NCI-H748 treated with DMSO at 0.1 percent for 48 hours (cell line): Measurements from ENCODE around the gene EPN2.
A peak's percentile ranks its signal among the peaks of the same experiment; 100 is the strongest.

Experiments used
- DNase-seq: peaks from one replicate; lab custom pipeline; 2025; lab: John Stamatoyannopoulos, UW

EPN2 gene

DNA sequence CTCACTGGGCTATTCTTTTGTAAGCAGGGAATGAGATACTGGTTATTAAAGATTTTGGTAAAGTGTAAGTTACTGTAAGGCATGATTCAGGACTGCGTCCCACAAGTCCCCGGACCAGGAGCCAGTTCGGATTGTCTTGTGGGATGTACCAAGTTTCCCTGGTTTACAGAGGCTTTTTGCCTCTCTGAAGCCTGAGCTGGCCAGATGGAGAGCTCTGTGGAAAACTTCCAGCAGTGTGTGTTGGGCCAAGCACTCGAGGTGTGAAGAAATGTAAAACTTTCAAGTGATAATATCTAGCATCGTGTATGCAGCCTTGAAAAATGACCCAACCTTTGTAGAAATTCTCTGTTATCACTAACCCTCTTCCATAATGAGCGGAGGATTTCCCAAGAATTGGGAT is 2.4 kb downstream of the EPN2 start:
- no peak for DNase-seq

DNA sequence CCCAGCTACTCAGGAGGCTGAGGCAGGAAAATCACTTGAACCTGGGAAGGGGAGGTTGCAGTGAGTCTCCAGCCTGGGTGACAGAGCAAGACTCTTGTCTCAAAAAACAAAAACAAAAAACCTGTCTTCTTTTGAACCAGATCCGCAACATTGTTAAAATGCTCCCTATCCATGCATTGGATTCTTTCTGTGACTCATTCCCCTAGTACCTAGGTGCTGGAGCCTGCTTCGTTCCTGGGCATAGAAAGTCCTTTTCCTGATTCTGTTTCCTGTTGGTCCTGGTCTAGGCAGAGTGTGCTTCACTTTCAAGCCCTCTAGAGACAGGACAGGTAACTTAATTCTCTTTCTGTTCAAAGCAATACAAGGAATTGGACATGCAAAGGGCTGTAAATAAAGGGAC is 5.2 kb downstream of the EPN2 start:
- no peak for DNase-seq

DNA sequence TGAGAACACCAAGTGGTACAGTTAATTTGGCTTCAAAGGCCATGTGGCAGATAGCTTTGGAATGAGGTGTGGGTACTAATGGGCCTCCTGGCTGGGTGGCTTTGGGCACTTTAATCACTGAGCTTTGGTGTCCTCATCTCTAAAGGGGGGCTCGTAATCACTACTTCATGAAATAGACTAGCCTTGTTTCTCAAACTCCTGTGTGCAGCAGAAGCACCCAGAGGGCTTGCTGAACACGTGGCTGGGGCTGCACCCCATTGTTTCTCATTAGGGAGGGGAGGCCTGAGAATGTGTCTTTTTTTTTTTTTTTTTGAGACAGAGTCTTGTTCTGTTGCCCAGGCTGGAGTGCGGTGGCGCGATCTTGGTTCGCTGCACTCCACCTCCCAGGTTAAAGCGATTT is 5.8 kb downstream of the EPN2 start:
- no peak for DNase-seq

DNA sequence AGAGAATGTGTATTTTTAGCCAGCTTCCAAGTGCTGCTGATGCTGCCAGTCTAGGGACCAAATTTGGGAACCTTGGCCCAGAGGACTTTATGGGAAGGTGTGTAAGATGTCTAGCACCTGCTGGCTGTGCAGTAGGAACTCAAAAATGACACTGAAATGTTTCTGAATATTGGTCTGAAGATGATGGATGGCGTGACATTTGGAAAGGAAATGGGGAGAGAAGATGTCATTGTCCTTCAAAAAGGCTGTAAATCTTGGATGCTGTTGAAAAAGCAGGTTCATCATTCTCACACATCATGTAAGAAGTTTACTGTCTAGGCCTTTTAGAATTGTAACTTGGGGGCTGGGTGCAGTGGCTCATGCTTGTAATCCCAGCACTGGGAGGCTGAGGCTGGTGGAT is 6.7 kb downstream of the EPN2 start:
- DNase-seq: no peak

DNA sequence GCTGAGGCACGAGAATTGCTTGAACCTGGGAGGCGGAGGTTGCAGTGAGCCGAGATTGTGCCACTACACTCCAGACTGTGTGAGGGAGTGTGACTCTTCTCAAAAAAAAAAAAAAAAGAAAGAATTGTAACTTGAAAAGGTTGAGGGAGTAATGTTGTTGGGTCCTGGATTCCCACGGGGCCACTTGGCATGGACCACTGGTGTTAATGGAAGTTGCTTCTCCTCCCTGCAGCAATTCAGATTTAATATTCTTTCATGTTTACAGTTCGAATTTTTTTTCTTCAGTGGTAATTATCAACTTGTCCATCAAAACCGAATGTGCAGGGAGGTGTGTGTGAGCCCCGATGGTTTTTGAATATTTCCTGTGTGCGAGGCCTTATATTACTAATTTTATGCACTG is 7.2 kb downstream of the EPN2 start:
- no peak for DNase-seq

DNA sequence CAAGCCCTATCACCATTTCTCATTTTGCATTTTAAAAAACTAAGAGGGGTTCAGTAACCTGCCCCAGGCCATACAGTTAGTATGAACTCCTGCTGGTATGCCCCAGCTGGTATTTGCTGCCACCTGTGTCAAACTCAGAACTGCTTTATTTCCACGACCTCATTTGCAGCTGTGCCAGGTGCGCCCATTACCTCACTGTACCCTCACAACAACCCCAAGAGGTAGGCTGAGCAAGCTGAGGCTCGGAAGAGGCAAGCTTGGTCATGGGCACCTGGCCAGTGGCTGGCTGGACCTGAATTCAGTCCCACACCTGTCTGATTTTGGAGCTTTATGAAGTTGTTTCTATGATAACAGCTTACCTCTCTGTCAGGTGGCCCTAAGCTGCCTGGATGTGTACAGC is 7.6 kb downstream of the EPN2 start:
- DNase-seq: no peak

DNA sequence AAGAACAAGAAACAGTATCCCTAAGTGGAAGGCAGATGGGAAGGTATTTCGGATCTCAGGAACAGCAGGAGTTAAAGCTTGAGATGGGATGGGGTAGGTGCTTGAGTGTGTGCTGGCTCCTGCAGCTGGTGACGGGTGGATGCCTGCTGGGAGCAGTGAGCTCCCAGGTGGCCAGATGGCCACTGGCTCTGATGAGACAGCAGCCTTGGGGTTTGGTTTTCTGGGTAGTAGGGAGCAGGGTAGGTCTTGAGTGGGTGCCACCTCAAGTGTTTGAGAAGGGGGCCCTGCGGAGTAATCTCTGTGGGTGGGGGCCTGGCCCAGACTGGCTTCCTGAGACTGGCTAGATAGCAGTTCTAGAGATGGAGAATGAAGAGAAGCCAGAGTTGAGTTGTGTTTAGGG is 10.3 kb downstream of the EPN2 start:
- no peak for DNase-seq

DNA sequence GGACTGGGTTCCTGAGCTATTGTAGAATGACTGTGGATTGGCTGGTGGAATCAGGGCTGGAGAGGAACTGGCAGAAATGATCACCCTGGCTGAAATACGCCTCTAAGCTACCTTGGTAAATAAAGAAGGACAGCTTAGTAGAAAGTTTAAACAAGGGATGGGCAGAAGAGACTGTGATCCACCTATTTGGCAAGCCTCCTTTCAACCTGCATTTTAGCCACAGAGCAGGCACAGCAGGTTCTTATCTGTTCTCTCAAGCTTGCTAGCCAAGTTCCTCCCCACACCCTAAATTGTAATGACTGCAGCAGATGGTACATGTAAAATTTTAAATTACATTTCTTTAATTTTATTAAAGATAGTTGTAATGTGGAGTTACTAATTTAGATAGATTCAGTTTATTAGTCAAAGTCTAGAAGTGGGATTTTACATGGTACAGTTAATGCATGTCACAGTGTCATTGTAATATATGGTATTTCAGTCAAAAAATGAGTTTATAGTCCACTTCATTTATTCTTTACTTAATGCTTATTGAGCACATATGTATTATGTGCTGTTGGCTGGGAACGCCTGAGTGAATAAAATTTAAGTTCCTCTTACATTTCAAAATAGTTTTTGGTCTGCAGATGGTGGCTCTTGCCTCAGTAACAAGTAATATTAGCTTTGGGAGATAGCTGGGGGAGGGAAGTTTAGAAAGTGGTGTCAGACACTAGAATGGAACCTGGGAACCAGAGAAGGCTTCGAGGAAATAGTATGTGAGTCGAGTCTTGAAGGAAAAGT is 11.2 kb downstream of the EPN2 start:
- no peak for DNase-seq

DNA sequence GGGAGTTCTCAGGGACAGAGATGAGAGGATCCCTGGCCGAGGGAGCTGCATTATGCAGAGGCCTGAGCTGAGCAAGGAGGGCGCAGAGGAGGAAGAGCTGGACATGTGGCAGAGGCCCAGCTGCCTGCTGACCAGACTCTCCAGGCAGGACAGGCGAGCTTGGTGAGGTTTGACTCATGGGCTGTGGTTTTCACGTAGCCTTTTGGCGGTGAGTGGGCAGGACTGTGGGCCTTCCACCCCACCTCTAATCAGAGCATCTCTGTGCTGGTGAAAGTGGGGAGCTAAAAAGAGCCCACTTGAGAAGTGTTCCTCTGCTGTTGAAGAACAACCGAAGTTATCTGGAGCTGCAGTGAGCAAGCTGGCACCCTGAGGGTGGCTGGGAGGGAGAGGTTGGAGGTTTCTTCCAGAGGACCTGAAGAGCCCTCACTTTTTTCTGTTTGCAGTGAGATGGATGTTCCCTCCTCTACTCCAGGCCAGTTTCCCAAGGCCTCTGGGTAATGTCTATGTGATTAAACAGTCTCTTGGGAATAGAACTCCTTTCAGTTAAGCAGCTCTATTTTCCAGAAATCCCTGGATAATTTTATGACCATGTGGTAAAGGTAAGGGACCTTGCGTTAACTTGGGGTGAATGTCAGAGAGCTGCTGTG is 11.9 kb downstream of the EPN2 start:
- DNase-seq: no peak

DNA sequence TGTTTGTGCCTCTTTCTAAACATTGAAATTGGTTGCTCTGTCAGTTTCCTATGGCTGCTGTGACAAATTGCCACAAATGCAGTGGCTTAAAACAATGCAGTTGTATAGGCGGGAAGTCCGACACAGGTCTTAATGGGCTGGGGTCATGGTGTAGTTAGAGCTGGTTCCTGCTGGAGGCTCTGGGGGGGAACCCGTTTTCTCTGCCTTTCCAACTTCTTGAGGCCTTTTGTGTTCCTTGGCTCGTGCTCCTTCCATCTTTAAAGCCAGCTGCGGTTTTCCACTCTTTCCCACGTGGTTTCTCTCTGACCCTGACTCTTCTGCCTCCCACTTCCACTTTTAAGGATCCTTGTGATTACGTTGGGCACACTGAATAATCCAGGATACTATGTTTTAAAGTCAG is 12.5 kb downstream of the EPN2 start:
- no peak for DNase-seq

DNA sequence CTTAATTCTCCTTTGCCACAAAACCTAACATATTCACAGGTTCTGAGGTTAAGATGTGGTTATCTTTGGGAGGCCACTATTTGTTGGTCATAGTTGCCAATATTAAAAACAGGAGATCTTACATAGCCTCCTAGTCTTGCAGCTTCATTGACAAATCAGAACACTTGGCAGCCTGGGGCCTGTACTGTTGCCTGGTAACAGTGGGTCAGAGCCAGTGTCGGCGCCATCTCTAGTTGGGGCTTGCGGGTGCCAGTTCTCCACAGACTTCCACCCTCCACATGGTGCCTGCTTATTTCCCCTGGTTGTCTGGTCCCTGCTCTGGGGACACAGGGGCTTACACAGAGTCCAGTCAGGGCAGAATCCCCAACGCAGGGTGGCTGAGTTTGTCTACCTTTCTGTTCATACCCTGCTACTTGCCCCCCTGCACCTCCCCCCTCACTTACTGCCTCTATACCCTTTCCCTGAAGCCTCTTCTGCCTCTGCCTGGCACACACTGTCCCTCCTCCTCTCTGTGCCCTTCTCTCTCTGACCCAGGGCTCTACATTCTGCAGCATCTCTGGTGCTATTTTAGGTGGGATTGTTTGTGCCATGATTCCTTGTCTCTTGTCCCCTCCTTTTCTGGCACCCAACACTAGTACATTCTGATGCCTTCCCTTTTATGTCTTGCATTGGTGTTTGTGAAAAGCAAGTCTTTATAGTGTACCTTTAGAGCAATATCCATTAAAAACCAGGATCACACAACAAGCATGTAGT is 13.4 kb downstream of the EPN2 start:
- DNase-seq: no peak

DNA sequence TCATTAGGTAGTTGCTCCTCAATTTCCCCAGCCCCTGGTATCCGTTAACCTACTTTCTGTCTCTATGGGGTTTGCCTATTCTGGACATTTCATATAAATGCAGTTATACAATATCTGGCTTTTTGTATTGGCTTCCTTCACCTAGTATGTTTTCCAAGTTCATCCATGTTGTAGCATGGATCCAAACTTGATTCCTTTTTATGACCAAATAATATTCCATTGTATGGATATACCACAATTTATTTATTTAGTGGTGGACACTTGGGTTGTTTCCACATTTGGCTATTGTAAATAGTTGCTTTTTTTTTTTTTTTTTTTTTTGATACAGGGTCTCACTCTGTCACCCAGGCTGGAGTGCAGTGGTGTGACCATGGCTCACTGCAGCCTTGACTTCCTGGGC is 15.9 kb downstream of the EPN2 start:
- DNase-seq: no peak

DNA sequence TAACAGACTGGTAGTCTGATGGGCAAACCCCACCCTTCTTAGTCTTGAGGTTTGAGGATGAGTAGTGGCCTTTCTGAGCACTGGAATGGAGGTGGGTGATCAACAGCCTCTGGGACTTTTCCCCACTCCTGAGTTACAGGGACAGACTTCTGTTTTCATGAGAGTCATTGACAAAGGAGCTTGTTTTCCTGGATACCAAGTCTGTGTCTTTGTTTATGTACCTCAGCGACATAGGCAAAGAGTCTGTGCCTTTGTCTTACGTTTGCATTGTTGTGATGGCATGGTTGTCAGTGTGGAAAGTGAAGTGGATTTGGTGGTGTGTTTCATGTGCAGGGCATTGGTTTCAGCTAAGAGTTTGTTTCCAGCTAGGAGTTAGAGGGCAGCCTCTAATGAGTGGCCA is 17.5 kb downstream of the EPN2 start:
- DNase-seq: no peak

DNA sequence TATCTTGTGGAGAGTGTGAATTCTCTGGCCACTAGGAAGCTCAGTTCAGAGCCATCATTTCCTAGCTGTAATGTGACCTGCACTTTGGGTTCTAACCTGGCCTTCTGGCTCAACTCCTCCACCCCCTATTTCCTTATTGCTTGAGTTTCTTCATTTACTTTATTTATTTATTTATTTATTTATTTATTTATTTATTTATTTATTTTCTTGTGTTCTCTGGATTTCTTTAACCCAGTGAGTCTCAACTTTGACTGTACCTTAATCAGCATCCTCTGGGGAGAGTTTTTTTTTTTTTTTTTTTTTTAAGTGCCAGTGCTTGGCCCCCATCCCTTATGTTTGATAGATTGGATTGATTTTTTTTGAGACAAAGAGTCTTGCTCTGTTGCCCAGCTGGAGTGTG is 18.1 kb downstream of the EPN2 start:
- no peak for DNase-seq

DNA sequence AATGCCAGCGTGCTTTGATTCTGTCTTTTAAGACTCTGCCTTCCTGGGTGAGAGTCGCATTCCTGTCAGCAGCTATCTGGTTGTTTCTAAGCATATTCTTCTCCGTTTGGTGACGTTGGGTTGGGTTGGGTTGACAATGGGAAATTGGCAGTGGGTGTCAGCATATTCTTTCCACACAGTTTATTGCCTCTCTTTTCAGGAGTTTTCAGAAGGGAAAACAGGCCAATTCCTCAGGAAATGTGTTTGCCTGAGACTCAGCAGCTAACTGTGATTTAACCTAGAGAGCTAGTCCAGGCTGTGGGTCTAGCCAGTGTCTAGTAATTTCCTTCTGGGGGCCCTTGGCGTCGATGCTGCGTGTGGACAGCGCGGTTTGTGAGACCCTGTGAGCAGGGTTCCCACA is 21.2 kb downstream of the EPN2 start:
- DNase-seq: no peak

DNA sequence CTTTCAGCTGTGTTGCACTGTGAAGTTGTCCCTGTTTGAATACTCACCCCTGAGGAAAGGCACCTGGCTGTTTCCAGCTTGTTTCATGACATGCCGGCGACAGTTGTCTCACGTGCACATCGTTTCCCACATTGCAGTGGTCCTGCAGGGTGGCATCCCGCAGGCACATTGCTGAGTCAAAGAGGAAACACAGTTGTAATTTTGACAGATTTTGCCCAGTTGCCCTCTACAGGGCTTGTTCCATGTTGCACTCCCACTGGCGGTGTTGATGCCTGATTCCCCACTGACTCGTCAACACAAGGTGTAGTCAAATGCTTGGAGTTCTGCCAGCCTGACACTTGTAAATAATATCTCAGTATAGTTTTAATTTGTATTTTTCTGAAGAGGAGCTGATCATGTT is 23.8 kb downstream of the EPN2 start:
- peak; percentile 21 for DNase-seq

DNA sequence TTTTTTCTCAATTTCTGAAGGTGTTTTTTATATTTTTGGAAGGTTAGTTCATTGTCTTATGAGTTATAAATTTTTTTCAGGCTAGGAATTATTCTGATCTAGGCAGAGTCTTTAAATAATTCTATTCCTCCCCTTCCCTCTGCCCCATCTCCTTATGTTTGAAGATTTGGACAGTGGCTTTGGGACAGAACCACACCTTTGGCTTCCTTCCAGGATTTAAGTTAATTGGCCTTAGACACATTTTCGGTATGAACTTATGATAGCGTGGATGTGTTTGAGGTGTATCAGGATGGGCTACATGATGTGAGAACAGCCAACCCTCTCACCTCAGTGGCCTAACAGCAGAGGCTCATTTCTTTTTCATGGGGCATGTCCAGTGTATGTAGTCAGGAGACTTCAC is 24.3 kb downstream of the EPN2 start:
- DNase-seq: no peak

DNA sequence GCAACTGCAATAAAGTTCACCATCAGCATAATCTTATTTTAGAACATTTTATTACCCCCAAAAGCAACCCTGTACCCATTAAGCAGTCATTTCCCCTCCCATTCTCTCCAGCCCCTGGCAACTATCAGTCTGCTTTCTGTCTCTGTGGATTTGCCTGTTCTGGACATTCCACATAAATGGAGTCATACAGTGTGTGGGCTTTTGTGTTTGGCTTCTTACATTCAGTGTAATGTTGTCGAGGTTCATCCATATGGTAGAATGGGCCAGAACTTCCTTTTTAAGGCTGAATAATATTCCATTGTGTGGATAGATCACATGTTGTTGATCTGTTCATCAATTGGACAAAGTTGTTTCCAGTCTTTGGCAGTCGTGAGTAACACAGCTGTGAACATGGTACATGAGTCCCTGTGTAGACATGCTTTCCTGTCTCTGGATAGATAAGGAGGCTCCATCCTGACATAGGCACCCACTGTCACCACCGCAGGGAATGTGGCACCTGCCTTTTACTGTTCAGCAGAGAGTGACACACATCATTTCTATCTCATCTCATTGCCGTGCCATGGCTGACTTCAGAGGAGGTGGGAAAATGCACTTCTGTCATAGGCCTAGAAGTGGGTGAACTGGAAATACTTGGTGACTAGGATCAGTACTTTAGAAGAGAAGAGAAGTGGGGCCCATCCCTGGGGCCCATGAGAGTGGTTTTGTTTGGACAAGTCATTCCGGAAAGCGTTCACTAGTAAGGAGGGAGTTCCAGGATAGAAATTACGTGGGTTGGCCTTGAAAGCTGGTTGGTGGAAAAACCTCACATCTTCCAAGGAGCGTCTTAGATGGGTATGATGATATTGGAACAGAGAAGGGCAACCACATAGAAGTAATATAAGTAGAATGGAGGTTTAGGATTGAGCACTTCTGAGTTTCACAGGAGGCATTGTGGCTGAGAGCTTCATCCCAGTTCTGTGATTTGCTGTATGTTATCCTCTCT is 25.8 kb downstream of the EPN2 start:
- DNase-seq: no peak

DNA sequence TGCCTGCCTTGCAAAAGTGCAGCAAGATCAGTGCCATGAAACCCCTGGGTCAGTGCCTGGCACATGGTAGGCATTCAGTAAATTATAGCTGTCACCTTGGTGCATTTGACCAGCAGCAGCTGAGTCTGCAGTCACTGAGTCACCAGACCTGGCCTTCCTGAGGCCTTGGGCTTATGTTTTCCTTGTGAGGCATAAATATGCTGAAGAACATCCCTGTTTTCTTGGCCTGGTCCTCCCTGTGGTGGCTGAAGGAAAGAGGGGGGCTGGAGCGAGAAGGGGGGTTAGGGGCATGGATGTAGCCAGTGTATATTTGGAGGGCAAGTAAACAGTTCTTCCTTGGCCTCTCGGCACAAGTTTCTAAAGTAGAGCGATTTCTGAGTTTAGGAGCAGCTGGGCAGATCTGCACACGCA is 26.5 kb downstream of the EPN2 start:
- no peak for DNase-seq

DNA sequence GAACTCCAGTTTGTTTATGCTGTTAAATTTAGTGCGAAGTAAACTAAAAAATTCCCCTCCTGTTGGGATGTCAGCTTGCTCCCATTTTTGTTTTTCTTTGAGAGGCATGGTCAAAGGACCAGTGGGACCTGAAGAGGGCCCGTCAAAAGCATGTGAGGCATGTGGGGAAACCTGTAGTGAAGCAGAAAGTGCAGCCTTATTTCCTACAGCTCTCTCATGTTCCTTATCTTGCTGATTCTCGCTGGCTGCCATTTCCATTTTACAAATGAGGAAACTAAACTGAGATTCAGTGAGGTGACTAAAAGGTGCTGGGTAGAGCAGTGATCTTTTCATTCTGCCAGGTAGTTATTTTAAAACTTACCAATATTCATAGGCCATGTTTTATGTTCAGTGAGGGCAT is 27.1 kb downstream of the EPN2 start:
- no peak for DNase-seq

DNA sequence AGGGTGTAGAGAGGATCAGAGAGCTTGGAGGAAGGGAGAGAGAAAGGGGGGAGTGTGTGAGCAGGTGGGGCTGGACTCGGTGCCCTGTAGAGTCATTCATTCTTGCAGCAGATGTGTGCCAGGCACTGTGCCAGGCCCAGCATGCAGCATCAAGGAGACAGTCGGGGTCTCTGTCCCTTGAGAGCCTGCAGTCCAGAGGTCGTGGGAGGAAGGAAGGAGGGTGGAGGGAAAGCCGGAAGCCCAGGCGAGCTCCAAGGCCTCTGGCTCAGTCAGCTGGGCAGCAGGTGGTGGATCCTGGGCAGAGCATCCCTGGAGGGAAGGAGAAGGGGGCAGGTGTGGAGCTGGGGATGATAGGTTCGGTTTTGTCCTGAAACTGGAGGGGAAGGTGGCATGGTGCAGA is 27.5 kb downstream of the EPN2 start:
- DNase-seq: no peak

DNA sequence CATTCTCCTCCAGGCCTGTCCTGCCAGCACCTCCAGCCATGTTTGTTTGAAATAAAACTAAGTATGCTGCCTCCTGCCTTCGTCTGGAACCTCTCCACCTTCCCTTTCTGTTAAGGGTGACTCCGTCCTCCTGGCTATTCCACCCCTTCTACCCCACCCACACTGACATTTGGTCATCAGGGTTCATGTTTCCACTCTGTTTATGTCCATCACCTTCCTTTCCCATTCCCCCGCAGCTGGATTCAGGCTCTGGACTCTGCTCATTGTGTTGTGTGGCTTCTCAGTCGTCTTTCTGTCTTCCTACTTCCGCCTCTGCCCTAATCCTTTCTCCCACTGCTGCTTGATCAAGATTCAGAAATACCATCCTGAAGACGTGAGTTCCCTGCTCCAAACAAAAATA is 28.6 kb downstream of the EPN2 start:
- no peak for DNase-seq
